ENCODE measurements around the gene GNG4. TPM values are rescaled to one million over a fixed set of nuclear protein-coding genes. Genes with fewer than 3 reads are reported as not detected.
"Not testable (repeated sequence)": the region's sequence is repeated elsewhere in the genome, so short reads cannot be mapped to it uniquely, and the experiment has no call there.

The GNG4 gene
- total RNA-seq, 1 donor from 2014 or later: 0.12 TPM

GRCh38 chr1:235650341-235651169 is 971 bp upstream of the GNG4 start:
- DNase-seq (ENCODE audit: low spot score): no peak

- peak; percentile 37 for DNase-seq (ENCODE audit: low spot score)
Measured at GRCh38 chr1:235648954-235649367, 623 bp downstream of the GNG4 start.

- no peak for DNase-seq (ENCODE audit: low spot score)
Measured at GRCh38 chr1:235648407-235648907, 1.1 kb downstream of the GNG4 start.

GRCh38 chr1:235647537-235647936 is 2.0 kb downstream of the GNG4 start:
- DNase-seq (ENCODE audit: low spot score): not testable (repeated sequence)

GRCh38 chr1:235646463-235646862 is 3.1 kb downstream of the GNG4 start:
- DNase-seq (ENCODE audit: low spot score): no peak

- DNase-seq (ENCODE audit: low spot score): no peak
Measured at GRCh38 chr1:235644693-235645305, 4.8 kb downstream of the GNG4 start.

GRCh38 chr1:235643837-235644692 is 5.5 kb downstream of the GNG4 start:
- no peak for DNase-seq (ENCODE audit: low spot score)

GRCh38 chr1:235642943-235643371 is 6.6 kb downstream of the GNG4 start:
- no peak for DNase-seq (ENCODE audit: low spot score)

- DNase-seq (ENCODE audit: low spot score): no peak
Measured at GRCh38 chr1:235642011-235642942, 7.3 kb downstream of the GNG4 start.

- DNase-seq (ENCODE audit: low spot score): no peak
Measured at GRCh38 chr1:235640580-235640979, 9.0 kb downstream of the GNG4 start.

GRCh38 chr1:235639226-235640205 is 10.1 kb downstream of the GNG4 start:
- DNase-seq (ENCODE audit: low spot score): no peak

GRCh38 chr1:235638612-235639011 is 11.0 kb downstream of the GNG4 start:
- not testable (repeated sequence) for DNase-seq (ENCODE audit: low spot score)

GRCh38 chr1:235637756-235638534 is 11.6 kb downstream of the GNG4 start:
- no peak for DNase-seq (ENCODE audit: low spot score)

- DNase-seq (ENCODE audit: low spot score): no peak
Measured at GRCh38 chr1:235635938-235636662, 13.5 kb downstream of the GNG4 start.

GRCh38 chr1:235632506-235633401 is 16.8 kb downstream of the GNG4 start:
- no peak for DNase-seq (ENCODE audit: low spot score)

- DNase-seq (ENCODE audit: low spot score): no peak
Measured at GRCh38 chr1:235631816-235632215, 17.8 kb downstream of the GNG4 start.

Measured in mucosa of gallbladder (tissue), 1 donor.